Inferior parietal cortex (tissue), 1 donor: Measurements from ENCODE around the gene RFX3.

Source experiments
- DNase-seq: peaks from one replicate; pipeline ENCODE4 v3.0.0-alpha.2; 2016; ENCODE audit errors: extremely low spot score

The RFX3 gene

DNA sequence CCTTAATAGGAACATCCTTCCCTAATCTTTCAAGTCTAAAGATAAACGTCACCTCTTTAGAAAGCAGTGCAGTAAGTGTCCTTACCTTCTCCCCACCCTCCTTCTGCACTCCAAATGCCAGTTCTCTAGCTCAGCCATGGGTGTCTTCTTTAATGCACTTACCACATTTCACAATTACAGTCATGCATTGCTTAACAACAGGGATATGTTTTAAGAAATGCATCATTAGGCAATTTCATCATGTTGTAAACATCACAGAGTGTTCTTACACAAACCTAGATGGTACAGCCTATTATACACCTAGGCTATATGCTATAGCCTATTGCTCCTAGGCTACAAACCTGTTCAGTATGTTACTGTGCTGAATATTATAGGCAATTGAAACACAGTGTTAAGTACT, 91.2 kb downstream of the RFX3 start:
- no peak for DNase-seq

DNA sequence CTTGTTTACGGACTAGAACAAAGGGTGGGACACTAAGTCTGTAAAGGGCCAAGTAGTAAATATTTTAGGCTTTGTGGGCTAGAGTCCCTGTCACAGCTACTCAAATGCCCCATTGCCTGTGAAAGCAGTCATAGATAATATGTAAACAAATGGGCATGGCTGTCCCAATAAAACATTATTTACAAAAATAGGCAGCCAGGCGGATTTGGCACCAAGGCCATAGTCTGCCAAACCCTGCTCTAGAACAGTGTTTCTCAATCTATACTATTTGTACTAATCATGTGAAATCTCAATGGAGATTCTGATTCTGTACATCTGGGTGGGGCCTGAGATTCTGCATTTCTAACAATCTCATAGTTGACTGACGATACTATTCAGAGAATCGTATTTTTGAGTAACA, 92.0 kb downstream of the RFX3 start:
- DNase-seq: no peak

DNA sequence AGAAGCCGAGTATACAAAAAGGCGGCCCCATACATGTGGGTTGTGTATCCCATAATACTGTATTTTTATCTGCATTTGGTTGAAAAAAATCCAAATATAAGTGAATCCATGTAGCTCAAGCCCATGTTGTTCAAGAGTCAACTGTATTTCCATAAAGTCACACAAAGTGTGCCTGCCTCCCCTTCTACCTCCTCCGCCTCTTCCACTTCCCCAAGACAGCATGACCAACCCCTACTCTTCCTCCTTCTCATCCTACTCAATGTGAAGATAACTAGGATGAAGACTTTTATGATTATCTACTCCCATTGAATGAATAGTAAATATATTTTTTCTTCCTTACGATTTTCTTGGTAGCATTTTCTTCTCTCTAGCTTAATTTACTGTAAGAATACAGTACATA, 92.7 kb downstream of the RFX3 start:
- DNase-seq: no peak

GRCh38 chr9:3431890-3432289, 93.9 kb downstream of the RFX3 start:
- no peak for DNase-seq

DNA sequence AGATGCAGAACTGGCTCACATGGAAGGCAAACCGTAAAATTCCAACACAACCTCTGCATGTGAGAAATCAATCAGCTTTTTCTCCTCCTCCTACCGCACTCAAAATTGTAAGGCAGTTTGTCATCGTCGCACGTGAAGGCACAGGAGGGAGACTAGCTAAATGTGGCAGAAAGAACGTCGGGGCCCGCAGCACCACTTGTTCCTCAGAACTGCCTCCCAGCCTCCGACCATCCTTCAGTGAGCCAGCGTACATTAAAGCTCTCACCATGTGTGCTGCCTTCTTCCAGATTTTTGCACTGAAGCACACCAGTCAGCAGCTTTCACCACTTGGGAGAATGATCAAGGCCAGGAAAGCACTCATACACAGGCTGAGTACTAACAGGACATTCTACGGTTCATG, 105.9 kb downstream of the RFX3 start:
- DNase-seq: no peak

- no peak for DNase-seq
Observed at GRCh38 chr9:3415906-3416305, 109.9 kb downstream of the RFX3 start.

DNA sequence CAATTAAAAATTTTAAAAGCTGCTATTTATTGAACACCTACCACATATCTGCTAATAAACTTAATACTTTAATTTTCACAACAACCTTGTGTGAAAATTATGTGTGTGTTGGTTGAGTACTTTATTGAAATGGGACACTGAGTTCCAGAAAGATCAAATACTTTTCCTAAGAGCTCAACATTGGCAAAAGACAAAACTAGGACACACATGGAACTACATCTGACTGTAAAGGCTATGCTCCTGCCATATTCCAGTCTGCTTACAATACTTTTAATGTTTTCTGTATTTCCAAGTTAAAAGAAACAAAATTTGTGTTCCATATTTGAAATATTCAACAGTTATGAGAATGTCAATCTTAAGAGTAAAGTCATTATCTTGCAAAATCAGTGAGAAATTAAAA, 111.8 kb downstream of the RFX3 start:
- no peak for DNase-seq

DNA sequence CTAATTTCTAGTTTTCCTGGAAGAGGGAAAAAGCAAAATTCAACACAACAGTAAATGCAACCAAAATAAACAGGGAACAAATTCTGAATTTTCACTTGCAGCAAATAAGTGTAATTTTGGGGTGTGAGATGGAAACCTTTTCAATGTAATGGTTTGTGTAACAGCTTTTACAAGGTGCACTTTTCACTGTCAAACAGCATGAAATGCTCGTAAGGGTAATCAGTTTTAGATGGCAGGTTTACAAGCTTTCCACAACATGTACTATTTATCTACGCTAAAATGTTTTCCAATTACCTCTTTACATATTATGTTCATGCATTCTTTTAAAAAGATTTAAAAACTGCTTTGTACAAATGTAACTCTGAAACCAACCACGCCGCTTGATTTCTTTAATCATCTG, 115.3 kb downstream of the RFX3 start:
- no peak for DNase-seq

DNA sequence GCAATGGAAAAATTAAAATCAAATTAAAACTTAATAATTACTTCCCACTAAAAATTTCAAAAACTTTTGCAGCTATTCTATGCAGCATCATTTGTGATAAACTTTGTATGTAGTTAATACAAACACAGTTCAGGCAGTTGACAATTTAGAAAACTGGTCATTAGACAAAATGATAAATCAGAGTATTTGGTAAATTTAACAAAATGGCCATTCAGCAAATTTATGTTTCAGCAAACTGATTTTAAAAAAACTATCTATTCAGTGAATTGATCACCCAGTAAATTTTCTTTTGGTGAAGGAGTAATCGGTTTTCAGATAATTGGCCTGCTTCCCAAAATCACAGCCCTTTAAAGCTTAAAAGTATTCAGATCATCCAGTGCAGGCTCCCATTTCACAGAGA, 116.3 kb downstream of the RFX3 start:
- DNase-seq: no peak

DNA sequence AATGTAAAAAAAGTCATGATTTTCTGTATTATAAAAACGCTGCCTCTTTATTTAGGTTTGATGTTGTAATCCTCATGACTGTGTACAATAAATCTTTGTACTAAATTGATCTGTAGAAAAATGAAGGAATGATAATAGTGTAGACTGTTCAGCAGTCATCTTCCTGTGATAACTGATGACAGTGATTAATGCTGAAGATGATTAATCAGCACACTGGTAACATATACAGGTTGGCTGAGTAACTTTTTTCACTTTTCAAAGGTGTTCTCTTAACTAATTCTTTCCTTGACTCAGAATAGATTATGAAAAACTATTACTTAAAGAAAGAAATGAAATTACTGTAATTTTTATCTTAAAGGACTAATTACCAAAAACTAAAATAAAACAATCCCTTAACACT, 122.5 kb downstream of the RFX3 start:
- DNase-seq: no peak

DNA sequence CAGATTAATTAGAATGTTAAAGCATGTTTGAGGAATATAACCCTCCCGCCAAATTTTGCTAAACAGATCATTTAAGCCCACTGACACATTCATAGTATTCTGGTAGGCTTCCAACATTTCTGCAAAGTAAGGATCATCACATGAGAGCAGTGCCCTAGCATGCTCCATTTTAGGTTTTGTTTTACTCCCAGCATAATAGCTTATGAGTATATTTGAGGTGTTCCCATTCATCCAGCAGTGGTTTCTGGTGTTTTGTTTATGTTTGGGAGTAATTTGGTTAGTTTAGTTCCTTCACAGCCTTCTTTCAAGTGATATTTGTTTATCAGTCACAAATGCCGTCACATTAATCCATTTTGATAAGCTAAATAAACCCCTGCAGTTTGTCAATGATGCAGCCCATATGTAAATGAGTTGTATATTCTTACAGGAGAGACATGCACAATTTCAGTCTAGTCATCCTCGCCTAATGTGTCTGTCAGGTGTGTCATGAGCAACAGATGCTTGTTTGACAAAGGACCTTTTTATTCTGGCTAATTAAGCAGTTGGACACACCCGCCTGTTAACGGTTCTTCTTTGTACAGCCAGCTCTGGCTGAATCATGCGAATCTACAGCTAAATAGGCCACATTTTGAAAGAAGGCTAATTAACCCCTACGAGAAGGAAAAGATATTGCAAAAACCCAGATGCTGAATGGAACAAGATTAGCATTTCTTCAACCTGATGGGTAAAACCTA, 124.4 kb downstream of the RFX3 start:
- DNase-seq: no peak

DNA sequence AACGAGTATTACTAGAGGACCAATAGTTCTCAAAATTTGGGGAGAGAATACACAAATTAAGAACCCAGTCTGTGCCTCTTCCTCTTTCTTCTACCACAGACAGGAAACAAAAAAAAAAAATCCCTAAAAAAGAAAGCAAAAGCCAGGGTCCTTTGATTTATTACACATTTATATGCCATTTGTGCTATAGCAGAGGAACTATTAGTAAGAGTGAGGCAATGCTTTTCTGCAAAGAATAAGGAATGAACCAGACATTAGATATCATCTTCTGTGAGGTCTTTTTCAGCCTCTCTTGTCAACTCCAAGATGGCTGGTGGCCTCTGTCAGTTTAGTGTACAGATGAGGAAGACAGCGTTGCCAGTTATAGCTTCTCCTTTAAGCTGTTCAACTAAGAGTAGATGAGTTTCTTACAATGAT, 127.6 kb downstream of the RFX3 start:
- no peak for DNase-seq

GRCh38 chr9:3397766-3398165, 128.0 kb downstream of the RFX3 start:
- DNase-seq: no peak

DNA sequence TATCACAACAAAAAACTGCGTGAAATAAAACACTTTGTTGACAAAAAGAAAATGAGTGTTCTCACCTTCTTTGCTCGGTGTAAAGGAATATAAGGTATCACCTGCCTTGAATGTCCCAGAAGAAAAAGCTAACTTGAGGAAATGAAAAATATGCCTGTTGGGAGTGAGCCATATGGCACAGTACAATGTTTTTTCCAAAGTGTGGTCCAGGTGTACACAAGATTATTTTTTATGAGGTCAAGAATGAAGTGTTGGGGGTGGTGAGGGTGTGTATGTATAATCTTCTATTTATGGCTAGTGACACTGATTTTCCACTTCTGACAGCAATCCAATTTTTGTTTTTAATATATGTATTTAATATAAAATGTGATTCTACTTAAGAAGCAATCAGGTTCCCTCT, 134.4 kb downstream of the RFX3 start:
- DNase-seq: no peak

- no peak for DNase-seq
Observed at GRCh38 chr9:3386753-3387152, 139.0 kb downstream of the RFX3 start.

DNA sequence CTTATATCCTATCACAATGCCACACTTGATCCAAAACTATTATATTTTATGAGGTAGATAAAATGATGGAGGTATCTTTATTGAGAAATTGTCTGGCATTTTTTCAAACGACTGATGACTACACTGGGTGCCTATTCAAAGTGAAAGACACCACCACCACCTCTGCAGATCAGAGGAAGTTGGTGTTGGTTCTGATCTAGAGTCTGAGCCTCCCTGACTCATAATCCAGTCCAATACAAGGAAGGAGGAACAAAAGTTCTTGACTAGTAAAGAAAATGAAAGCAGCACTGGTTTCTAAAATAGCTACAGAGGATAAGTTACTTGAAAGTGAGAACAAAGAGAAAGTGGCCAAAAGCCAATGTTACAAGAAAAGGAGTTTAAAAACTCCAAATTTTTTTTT, 139.9 kb downstream of the RFX3 start:
- DNase-seq: no peak

DNA sequence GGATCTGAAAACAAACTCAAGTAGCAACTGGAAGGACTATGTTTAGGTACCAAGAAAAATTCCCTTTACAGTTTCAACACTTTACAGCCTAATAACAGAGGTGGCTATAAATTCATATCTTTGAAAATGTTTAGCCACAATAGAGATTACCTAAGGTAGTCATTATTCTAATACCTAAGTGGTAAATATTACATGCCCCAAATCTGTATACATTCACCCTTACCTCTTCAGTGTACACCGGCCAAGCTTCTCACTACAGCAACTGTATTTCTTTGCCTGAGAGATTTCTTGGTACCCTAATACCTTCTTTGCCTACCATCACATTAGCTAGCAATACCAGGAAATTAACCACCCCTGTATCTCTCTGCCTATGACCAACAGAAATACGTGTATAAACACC, 154.0 kb downstream of the RFX3 start:
- no peak for DNase-seq

- no peak for DNase-seq
Observed at GRCh38 chr9:3370715-3371114, 155.1 kb downstream of the RFX3 start.

DNA sequence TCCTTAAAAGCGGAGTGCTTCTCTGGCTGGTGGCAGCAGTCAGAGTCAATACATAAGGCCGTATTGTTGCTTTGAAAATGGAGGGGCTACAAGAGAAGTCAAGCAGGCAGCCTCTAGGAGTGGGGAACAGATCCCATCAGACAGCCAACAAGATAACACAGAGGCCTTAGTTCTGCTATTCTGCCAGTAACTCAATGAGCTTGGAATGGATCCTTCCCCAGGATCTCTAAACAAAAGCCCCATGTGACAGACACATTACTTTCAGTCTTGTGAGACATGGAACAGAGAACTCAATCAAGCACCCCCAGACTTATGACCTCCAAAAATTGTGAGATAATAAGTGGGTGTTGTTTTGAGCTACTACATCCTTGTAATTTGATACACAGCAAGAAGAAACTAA, 158.6 kb downstream of the RFX3 start:
- DNase-seq: no peak

- DNase-seq: no peak
Observed at GRCh38 chr9:3361689-3362392, 164.0 kb downstream of the RFX3 start.

- no peak for DNase-seq
Observed at GRCh38 chr9:3361116-3361515, 164.7 kb downstream of the RFX3 start.

DNA sequence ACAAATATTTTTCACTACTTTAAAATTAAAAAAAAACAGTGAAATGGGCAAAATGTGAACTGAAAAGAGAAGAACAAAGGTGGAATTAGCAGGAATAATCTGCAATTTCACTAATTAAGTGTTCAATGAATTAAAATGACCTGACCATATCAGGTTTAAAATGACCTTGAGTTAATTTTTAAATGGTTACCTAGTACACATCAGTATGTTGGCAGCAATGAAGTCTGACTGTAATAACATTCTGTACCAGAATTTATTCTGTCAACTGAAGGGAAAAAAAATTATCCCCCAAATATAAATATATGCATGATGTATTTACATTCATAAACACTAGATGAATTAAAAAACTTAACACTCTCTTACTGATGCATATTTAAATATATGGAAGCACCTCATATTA, 165.6 kb downstream of the RFX3 start:
- no peak for DNase-seq

- DNase-seq: no peak
Observed at GRCh38 chr9:3359778-3360177, 166.0 kb downstream of the RFX3 start.
